NCI-H1105 treated with DMSO at 0.1 percent for 48 hours (cell line): Measurements from ENCODE around the gene ATG4C.

Source experiments
- DNase-seq: peaks from one replicate; lab custom pipeline; 2025; lab: John Stamatoyannopoulos, UW

ATG4C gene

GRCh38 chr1:62840555-62840954, 56.6 kb downstream of the ATG4C start:
- no peak for DNase-seq

GRCh38 chr1:62841587-62842169, 57.7 kb downstream of the ATG4C start:
- peak; percentile 78 for DNase-seq

- peak; percentile 13 for DNase-seq
Observed at GRCh38 chr1:62844030-62844429, 60.1 kb downstream of the ATG4C start.

GRCh38 chr1:62849031-62849430, 65.1 kb downstream of the ATG4C start:
- DNase-seq = no peak

GRCh38 chr1:62852253-62852652, 68.3 kb downstream of the ATG4C start:
- no peak for DNase-seq

- no peak for DNase-seq
Observed at GRCh38 chr1:62856960-62857359, 73.0 kb downstream of the ATG4C start.

- DNase-seq = no peak
Observed at GRCh38 chr1:62869217-62869754, 85.4 kb downstream of the ATG4C start.

- no peak for DNase-seq
Observed at GRCh38 chr1:62870148-62870547, 86.2 kb downstream of the ATG4C start.

GRCh38 chr1:62875676-62876075, 91.7 kb downstream of the ATG4C start:
- DNase-seq = peak; percentile 31

- peak; percentile 56 for DNase-seq
Observed at GRCh38 chr1:62876535-62876934, 92.6 kb downstream of the ATG4C start.

- no peak for DNase-seq
Observed at GRCh38 chr1:62877579-62877978, 93.6 kb downstream of the ATG4C start.

- DNase-seq = no peak
Observed at GRCh38 chr1:62879962-62880361, 96.0 kb downstream of the ATG4C start.

GRCh38 chr1:62882201-62883104, 98.5 kb downstream of the ATG4C start:
- peak; percentile 98 for DNase-seq

GRCh38 chr1:62884156-62884740, 100.3 kb downstream of the ATG4C start:
- no peak for DNase-seq

GRCh38 chr1:62887799-62888507, 104.0 kb downstream of the ATG4C start:
- no peak for DNase-seq

- DNase-seq = no peak
Observed at GRCh38 chr1:62891956-62892562, 108.1 kb downstream of the ATG4C start.

GRCh38 chr1:62897788-62898187, 113.9 kb downstream of the ATG4C start:
- peak; percentile 59 for DNase-seq

GRCh38 chr1:62900566-62900965, 116.6 kb downstream of the ATG4C start:
- DNase-seq = no peak

GRCh38 chr1:62901650-62902049, 117.7 kb downstream of the ATG4C start:
- no peak for DNase-seq

GRCh38 chr1:62903522-62903921, 119.6 kb downstream of the ATG4C start:
- DNase-seq = no peak

GRCh38 chr1:62903982-62904855, 120.3 kb downstream of the ATG4C start:
- peak; percentile 88 for DNase-seq
